ENCODE measurements around the gene CITED2.

Gene CITED2

DNA sequence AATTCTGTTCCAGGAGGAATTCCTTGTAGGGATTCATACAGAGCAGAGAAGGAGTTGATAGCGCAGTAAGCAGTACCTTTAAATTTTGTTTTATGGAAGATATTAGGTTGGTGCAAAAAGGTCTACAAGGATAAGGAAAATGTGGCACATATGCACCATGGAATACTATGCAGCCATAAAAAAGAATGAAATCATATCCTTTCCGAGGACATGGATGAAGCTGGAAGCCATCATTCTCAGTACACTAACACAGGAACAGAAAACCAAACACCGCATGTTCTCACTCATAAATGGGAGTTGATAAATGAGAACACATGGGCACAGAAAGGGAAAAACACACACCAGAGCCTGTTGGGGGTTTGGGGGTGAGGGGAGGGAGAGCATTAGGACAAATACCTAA lies 45.2 kb downstream of the CITED2 start:
- DNase-seq: no peak

DNA sequence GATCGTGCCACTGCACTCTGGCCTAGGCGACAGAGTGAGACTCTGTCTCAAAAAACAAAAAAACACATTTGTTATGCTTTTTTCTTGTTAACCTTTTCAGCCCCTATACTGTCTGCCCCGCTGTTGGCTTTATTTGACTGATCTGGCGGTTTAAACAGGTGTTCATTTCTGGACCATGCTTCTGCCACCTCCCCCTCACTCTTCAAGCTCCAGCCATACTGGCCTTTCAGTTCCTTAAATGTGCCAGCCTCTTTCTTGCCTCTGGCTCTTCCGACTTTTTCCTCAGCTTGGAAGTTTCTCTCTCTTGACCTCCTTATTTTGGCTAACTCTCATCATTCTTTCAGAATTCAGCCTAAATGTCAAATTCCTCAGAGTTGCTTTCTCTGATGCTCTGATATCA lies 47.4 kb downstream of the CITED2 start:
- DNase-seq: peak in 1 of 2 donors; percentile 25

DNA sequence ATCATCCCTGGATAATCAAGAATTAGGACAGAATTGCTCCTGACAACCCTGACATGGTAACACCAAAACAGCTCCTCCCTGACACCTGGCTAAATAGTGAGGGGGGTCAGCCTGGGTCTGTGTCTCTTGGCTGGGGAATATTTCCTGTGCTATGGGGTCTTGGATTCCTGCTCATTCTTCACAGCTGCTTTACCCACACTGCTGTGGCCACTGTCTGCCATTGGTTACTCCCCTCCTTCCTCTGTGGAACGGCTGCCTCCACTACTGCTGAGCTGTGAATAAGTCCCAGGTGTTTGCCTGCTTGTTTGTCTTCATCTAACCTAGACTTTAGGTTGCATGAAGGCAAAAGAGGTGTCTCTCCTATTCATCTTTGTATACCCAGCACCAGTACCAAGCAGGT lies 48.8 kb downstream of the CITED2 start:
- no peak for DNase-seq

DNA sequence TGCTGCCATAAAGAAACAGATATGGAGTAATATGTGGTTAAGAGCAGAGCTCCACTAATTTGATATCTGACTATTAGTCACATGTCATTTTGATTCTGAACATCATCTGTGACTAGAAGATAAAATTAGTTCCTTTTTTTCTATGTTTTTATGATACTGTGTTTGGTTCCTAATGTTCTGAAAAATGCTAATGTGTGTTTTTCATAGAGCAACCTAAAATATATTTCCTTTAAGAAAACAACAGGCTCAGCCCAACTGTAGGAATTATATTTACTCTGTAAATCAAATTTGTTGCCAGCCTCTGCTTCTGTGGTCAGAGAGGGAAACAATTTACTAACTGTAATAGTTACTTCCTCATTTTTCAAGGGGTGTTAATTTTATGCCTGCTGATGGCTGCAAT lies 49.3 kb downstream of the CITED2 start:
- peak; percentile 49 to 76 for DNase-seq

DNA sequence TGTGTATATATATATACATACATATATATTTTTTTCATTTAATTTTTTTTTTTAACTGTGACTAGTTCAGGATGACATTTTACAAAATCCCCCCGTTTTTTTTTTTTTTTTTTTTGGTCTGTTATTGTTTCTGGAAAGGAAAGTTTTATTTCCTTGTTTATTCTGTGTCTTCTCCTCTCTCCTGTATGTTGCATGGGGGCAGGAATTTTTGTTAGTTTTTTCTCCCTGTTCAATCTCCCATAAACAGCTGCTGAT lies 50.2 kb downstream of the CITED2 start:
- no peak for DNase-seq

DNA sequence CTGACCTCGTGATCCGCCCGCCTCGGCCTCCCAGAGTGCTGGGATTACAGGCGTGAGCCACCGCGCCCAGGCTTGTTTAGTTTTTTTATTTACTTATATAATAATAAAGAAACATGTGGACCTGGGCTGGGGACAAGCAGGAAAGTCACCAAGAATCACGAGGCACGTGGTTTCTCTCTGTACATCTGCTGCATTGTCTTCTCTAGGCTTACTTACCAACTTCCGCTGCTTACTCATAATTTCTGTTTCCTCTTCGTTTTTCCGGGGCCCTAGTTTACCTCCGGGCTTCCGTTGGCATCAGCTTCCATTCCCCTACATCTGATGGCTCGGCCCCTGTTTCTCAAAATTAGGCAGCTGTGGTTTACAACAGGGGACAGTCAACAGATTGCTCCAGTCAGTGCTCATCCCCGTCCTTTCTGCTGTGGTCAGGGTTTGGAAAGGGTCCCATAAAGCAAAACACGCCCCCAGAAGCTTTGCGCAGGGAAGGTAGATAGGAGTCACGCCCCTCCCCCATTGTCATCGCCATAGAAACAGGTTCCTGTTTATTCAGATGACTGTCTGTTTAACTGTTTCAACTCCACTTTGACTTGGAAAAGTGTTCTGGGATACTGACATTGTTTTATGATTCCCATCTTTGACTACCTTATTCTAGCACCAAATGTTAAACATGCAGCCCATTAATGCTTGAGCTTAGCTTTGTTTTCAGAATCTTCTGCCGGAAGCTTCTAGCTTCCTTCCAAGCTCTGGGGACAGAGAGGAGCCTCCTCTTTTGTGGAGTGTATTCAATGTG lies 50.7 kb downstream of the CITED2 start:
- DNase-seq: peak; percentile 76 to 77
